ENCODE results near the gene NOM1.

The NOM1 gene

DNA sequence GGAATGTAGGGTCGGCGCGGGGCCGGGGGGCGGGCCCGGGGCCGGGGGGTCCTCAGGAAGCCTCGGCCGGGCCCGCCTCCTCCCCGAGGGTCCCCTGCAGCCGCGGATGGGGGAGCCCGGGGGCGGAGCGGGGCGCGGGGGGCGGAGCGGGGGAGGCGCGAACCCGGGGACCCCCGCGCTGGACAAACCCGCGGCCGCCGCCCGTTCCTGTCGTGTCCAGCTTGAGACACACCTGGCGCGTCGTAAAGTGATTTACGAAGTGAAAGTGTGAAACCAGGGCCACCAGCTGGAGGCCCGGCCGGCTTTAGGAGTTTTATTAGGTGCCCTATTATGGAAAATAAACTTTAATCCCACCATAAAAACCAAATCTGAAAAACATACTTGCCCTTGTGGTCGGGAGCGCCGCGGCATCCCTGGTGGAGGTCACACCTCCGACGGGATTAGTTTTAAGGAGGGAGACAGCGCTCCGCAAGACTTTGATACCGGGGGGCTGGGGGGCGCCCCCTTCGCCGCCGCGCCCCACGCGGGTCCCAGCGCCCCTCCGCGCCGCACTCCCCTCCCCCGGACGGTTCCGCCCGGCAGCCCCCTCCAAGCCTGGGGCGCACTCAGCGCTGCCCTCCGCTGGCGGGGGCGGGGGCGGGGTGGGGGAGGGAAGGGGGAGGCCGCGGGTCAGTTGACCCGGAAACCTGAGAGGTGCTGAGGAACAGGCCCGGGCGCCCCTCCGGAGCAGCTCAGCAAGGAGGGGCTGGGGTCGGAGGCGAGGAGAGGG, 50.6 kb downstream of the NOM1 start:
- TF ChIP-seq, protein P1, sequence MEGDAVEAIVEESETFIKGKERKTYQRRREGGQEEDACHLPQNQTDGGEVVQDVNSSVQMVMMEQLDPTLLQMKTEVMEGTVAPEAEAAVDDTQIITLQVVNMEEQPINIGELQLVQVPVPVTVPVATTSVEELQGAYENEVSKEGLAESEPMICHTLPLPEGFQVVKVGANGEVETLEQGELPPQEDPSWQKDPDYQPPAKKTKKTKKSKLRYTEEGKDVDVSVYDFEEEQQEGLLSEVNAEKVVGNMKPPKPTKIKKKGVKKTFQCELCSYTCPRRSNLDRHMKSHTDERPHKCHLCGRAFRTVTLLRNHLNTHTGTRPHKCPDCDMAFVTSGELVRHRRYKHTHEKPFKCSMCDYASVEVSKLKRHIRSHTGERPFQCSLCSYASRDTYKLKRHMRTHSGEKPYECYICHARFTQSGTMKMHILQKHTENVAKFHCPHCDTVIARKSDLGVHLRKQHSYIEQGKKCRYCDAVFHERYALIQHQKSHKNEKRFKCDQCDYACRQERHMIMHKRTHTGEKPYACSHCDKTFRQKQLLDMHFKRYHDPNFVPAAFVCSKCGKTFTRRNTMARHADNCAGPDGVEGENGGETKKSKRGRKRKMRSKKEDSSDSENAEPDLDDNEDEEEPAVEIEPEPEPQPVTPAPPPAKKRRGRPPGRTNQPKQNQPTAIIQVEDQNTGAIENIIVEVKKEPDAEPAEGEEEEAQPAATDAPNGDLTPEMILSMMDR (IDR thresholded peaks at IDR 0.05; ENCODE audit: borderline replicate concordance, insufficient read depth, low read depth, low read length), result no peak
- peak overlapping the region; percentile 26 for H3K4me3 ChIP-seq (ENCODE audit: low read depth, low read length)

DNA sequence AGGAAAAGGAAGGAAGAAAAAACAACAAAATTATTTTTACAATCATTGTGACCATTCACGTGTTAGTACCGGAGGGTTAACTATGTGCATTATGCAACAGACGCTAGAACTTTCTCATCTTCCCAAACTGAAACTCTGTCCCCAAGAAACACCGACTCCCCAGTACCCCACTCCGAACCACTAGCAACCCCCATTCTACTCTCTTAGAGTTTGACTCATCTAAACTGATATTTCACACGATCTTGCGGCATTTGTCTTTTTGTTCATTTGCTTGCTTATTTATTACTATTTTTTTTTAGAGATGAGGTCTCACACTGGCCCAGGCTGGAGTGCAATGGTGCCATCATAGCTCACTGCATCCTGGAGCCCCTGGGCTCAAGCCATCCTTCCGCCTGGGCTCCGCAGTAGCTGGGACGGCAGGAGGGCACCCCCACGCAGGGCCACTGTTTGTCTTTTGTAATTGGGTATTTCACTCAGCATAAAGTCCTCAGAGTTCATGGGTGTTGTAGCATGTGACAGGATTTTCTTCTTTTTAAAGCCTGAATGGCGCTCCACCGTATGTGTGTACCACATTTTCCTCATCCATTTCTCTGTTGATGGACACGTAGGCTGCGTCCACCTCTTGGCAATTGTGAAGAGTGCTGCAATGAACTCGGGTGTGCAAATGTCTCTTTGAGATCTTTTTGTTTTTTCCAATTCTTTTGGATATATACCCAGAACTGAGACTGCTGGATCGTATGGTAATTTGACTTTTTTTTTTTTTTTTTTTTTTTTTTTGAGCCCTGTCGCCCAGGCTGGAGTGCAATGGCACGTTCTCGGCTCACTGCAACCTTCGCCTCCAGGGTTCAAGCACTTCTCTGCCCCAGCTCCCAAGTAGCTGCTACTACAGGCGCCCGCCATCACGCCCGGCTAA, 51.5 kb downstream of the NOM1 start:
- H3K4me3 ChIP-seq (ENCODE audit: low read depth, low read length), result no peak overlapping the region
- TF ChIP-seq, protein P1 (IDR thresholded peaks at IDR 0.05; ENCODE audit: borderline replicate concordance, insufficient read depth, low read depth, low read length), result no peak

DNA sequence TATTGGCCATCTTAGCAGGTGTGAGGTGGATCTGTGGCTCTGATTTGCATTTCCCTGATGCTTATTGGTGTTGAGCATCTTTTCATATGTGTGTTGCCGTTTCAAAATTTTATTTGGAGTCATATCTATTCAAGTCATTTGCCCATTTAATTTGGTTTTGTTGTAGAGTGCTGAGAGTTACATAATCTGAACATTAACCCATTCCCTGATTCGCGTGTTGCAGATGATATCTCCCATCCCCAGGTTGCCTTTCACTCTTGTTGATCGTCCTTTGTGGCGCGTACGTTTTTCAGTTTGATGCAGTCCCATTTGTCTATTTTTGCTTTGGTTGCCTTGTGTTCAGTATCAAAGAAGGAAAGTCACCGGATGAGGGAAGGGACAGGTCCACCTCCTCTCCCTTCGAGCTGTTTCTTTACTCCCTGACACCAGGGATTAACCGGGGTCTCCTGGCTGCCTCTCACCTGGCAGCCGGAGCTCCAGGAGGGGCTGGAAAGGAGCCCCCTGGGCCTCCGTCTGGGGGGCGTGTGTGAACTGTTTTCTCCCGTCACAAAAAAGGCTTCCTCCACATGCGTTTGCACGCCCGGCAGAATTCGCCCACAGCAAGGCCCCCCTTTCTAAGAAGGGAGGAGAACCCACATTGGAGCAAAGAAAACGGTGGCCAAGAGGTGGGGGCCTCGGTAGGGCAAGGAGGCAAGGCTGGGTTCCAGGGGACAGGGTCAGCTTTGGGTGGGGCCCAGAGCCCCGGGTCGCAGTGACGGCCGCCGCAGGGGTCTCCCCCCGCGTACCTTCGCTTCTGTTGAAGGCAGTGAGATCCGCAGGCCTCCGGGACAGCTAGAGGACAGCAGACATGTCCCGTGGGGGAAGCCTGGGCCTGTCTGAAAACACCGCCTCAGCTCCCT, 52.7 kb downstream of the NOM1 start:
- no peak overlapping the region for H3K4me3 ChIP-seq (ENCODE audit: low read depth, low read length)
- TF ChIP-seq, protein P1 (IDR thresholded peaks at IDR 0.05; ENCODE audit: borderline replicate concordance, insufficient read depth, low read depth, low read length), result no peak

DNA sequence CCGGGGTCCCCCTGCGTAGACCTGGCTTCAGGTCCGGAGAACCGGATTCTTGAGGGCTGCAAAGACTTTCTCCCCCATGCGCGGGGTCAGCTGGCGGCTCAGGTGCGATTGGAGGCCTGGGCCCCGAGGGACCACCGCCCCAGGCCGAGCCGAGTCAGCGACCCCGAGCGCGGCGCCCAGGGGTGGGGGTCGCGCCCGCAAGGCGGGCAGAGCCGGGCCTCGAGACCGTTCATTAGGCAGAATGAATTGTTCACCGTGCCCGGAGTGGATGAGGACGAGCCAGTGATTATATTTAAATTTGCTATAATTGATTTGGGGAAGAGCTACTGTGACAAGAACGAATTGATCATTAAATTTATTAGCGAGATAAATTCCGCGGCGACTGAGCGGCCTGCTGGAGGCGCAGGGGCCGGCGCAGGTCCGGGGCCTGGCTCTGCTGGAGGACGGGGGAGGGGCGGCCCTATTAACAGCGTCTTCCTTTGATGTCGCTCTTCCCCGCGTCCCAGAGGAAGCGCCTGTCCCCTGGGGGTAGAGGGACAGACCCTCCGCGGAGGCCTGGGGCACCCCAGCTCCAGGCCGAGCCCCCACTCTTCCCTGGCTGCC, 53.4 kb downstream of the NOM1 start:
- no peak overlapping the region for H3K4me3 ChIP-seq (ENCODE audit: low read depth, low read length)
- TF ChIP-seq, protein P1 (IDR thresholded peaks at IDR 0.05; ENCODE audit: borderline replicate concordance, insufficient read depth, low read depth, low read length), result no peak

DNA sequence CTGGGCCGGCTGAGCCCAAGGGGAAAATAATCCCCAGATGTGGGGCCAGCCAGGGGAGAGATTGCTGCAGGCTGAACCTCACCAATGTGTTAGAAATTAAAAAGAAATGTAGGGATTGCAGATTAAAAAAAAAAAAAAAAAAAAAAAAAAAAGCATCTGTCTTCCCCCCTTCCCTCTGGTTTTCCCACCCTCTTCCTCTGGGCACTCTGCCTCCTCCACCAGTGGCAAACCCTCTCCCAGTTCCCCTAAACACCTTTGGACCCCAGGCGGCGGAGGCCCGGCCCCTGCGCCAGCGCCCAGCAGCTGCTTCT, 53.9 kb downstream of the NOM1 start:
- TF ChIP-seq, protein P1 (IDR thresholded peaks at IDR 0.05; ENCODE audit: borderline replicate concordance, insufficient read depth, low read depth, low read length), result no peak
- no peak overlapping the region for H3K4me3 ChIP-seq (ENCODE audit: low read depth, low read length)

DNA sequence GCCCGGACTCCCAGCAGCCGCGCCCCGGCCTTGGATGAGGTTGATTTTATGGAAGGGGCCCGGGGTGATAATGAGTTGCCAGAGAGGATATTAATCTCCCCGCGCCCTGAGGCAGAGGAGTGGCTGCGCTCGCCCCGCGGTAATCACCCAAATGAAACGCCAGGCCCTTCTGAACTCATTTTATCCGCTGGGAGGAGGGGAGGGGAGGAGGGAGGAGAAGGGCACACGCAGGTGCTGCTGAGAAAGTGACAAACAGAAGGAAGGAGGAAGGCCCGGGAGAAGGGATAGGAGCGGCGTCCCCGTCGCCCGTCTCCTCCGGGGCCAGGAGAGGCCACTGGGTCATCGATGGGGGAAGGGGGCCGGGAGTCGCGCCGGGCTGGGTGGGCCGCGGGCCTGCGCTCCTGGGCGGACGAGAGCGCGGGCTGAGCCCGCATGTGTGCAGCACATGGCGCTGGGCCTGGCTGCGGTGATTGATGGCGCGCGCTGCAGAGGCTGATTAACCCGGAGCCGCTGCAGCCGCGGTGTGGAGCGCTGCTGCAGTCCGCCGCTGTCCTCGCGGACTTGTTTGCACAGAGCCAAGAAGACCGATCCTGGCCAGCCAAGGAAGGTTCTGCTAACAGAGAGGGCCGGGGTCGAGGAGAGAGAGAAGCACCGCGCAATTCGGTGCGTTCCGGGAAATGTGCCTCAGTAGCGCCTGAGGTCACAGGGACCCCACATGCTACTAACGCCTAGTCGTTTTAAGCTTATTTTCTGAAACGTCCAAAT, 54.4 kb downstream of the NOM1 start:
- no peak overlapping the region for H3K4me3 ChIP-seq (ENCODE audit: low read depth, low read length)

More for the DNA sequence above, 54.4 kb downstream of the NOM1 start:
- TF ChIP-seq, protein P1 (IDR thresholded peaks at IDR 0.05; ENCODE audit: borderline replicate concordance, insufficient read depth, low read depth, low read length), result no peak

Measured in GM12875 (cell line).